NCI-H2029 treated with DMSO at 0.1 percent for 48 hours (cell line): ENCODE data around the gene TTC39C.

Source experiments
- DNase-seq: peaks from one replicate; lab custom pipeline; 2025; lab: John Stamatoyannopoulos, UW

The TTC39C gene

DNA sequence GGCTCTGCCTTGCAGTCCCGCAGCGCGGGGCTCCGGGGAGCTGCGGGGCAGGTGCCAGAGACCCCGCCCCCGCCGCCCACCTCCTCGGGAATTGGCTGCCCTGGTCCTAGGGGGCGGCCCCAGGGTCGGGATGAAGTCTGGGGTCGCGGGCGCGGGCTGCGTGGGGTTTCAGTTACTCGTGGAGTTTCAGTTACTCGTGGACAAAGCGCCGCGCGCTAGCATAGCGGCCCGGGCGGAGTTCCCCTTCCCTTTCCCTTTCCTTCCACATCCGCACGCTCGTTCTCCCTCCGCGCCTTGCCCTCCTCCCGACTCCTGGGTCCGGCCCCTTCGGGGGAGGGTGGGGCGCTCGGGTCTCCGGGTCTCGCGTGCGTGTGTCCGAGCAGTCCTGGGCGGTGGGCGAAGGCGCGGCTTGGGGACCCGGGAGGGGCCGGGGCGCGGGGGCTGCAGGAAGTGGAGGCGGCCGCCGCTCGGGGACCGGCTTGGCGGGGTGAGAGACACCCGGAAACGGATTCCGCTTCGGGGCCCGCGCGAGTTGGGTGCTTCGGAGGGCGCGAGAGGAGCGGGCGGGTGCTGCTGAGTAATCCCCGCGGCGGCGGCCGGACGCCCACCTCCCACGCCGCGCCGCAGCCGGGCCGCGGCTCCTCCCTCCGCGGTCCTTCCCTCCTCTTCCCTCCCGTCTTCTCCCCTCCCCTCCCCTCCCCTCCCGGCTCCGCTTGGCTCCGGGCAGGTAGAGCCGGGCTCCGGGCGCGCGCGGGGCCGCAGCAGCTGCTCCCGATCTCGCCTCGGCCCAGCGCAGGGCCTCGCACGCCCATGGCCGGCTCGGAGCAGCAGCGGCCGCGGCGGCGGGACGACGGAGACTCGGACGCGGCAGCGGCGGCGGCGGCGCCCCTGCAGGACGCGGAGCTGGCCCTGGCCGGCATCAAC lies at the start of gene TTC39C:
Gene TTC39C (plus strand): TSS at position 693 of the 924 bp plus-strand sequence. CDS start 118 bp downstream, at position 811.
- no peak for DNase-seq

GRCh38 chr18:23966909-23967308 lies 47.6 kb upstream of the TTC39C start:
- DNase-seq = peak; percentile 34

- no peak for DNase-seq
Measured at GRCh38 chr18:23967321-23968089, 47.0 kb upstream of the TTC39C start.

DNA sequence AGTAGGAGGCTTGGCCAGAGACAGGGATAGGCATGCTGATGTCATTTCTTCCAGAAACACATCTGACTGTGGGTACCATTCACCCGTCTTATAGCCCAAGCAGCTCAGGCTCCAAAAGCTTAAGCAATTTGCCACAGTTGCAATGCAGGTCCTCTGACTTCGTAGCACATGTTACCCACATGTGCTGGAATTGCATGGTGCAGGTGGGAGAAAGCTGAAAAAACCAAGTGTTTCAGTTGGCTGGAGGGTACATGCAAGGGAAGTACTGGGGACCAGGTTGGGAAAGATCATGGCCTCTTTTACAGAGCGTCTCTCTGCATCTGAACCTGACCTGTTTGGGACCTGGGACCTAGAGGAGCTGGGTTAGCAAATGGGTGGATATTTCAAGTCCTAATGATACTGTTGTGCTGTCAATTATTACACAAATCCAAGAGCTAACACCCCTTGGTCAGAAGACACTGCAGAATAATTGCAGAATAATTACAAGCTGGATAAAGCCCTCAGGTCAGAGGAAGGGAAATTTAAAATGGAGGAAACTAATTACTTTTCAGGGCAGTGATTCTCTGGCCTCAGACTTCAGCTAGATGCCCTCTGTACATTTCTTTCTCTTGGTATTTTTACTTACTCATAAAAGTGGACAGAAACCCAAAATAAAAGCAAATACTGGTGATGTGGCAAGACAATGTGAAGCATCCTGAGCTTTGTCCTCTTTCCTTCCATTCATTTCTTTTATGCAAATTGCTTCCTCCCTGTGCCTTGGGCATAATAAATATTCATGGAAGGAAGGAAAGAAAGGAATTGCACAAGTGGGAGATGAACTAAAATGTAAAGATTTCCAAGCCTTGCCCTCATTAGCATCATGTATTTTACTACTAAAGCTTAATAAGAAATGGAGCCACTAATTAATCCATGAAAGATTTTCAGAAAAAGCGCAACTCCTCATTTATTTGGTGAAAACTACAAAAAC lies 45.6 kb upstream of the TTC39C start:
- no peak for DNase-seq

DNA sequence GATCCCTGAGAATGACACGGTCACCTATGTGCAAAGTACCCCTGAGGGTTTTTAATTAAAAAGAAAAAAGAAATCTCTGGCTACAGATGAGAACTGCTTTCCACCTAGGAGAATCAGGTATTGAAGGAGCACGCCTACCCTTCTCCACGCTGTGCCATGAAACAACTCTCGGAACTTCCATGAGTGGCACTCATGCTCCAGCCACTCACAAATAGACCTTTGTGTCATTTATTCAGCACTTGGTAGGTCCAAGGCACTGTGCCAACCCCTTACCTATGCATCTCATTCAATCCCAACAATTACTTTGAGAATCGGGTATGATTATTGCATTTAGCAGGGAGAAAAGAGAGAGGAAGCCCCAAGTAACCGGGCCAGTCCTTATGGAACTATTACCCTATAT lies 44.9 kb upstream of the TTC39C start:
- DNase-seq = no peak

DNA sequence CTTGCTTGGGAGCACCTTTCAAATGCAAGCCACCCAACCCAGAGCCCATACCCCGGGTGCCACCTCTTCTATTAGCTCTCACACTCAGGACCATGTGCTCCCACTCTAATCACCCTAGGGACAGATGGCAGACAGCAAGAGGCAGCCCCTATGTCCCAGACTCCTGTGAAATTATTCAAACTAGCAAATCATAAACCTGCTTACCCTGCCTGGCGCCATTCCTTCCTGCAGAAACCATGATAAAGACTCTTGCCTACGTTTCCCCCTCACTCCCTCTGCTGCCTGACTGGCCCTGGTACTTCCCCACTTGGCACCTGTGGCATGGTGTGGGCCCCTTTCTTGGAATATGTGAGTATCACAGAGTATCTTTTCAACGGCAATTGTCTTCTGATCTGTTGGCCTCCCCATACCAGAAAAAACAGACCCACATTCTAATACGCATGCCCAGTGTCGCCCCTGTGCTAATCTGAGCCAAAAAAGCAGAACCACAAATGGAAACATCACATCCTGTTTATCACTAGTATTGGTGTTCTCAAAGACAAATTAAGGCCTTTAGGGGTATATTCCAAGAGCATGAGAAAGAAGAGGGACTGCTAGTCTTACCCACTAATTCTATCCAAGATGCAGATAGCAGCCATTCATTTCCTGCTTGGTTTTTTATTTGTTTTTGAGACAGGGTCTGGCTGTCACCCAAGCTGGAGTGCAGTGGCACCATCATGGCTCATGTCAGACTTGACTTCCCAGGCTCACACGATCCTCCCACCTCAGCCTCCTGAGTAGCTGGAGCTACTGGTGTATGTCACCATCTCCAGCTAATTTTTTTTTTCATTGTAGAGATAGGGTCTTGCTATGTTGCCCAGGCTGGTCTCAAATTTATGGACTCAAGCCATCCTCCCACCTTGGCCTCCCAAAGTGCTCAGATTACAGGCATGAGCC lies 44.1 kb upstream of the TTC39C start:
- no peak for DNase-seq

DNA sequence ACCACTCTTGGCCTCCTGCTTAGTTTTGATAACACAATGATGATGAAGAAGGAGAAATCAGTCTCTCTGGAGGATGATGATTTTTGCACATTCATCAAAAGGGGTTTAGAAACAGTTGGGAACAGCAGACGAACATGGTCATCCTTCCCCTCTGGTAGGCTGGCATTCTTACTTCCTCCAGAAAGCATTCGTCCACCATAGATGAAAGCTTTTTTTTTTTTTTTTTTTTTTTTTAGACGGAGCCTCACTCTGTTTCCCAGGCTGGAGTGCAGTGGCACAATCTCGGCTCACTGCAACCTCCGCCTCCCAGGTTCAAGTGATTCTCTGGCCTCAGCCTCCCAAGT lies 43.5 kb upstream of the TTC39C start:
- no peak for DNase-seq

DNA sequence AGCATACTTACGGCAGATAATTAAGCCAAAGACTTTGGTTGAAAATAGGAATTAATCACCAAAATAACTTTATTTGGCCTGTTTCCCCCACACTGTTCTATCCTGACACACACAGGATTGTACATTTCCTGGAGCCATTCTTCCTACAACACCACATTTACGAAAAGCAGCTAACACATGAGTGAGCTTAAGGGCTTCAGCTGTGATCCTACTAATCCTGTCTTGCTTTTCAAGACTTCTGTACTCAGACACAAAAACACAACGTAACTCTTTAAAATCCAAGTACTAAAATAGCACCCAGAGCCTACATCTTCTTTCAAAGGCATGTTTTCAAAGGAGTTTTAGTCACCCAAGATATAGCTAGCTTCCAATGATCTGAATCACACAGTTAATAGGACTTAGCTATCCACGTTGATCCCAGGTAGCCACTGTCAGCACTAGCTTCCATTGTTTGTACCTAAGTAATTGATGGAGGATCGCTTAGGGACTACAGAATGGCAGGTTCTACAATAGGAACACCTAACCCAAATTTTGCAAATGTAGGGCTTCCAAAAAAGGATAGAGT lies 42.8 kb upstream of the TTC39C start:
- DNase-seq = no peak

GRCh38 chr18:23972453-23972852 lies 42.1 kb upstream of the TTC39C start:
- no peak for DNase-seq

- DNase-seq = no peak
Measured at GRCh38 chr18:23977103-23977502, 37.5 kb upstream of the TTC39C start.

DNA sequence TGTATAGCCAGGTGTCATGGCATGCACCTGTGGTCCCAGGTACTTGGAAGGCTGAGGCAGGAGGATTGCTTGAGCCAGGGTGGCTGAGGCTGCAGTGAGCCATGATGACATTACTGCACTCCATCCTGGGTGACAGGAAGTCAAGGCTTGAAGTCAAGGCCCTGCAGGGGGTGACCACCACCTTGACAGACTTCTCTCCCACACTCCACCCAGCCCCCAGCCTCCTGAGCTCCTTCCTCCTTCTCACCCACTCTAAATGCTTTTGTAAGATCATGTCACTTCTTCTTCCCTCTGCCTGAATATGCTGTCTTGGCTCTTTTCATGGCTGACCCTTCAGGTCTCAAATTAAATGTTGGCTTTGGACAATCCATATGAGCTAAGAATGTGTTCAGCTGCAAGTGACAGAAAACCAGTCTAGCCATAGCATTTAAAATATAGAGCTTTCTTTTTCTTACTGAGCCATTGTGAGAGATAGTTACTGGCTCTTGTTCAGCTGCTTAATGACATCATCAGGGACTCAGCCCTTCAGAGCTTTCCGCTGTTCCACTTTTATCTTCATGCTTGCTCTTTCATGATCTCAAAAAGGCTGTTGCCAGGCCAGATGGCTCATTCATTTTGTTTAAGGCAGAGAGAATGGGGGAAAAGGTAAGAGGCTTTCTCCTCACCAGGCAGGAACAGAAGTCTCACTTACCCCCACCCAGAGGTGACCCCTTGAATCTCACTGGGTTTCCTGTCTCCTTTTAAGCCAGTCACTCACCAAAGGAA lies 36.7 kb upstream of the TTC39C start:
- no peak for DNase-seq

- no peak for DNase-seq
Measured at GRCh38 chr18:23981369-23981980, 33.1 kb upstream of the TTC39C start.

GRCh38 chr18:23982155-23983079 lies 32.1 kb upstream of the TTC39C start:
- DNase-seq = no peak

DNA sequence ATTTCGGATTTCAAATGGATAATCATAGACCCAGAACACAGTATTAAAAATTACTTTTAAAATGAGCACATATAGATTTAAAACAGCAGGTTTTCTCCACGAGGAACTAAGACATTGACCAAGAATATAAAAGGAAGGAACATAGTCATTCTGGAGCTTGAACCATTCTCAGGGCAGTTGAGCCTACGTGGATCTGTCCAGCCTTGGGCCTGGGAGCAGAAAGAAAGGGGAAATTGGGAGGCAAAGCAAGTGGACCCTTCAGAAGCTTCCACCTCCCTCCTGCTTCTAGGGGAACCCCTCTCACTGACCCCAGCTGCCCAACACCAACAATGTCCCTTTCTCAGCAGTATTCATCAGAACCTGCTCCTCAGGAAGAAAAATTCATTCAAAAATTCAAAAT lies 31.4 kb upstream of the TTC39C start:
- no peak for DNase-seq

- DNase-seq = no peak
Measured at GRCh38 chr18:23986600-23987359, 27.8 kb upstream of the TTC39C start.

DNA sequence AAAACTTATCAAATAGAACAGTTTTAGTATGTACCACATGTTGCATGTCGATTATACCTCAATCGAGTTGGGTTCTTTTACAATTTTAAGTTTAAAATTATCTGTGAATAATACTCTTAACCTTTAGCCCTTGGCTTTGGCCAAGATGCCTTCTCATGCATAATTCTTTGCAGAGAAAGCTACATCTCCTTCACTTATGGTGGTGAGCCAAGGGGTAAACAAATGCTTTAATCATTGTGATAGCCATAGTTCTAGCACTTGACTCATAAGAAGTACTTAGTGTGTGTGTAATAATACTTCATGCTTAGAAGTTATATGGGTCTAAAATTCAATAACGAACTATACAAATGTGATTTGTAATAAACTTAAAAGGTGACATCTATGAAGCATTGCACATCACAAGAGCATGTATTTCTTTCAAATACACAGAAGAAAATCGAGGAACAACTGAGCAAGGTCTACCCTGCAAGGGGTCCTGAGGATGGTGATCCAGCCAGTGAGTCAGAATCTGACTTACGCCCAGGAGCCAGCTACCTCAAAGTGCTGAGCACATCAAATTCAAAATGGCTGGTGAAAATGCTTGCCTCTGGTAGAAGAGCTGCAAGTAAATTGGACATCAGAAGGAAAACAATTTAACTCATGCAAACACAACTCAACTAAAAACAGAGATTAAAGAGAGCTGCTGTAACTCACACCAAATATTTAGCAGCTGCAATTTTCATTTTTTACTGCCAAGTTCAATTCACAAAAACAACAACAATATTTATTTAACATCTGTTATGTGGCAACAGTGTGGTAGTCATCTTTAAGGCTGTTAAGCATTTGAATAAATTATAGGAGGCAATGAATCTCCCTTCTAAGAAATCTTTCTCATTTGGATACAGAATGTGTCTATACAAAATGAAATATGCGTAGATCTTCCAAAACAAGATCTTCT lies 23.8 kb upstream of the TTC39C start:
- no peak for DNase-seq
